Loucy (cell line): ENCODE data around the gene FHAD1.

Source experiments
- H2AFZ ChIP-seq: fragments of 200-600 bp; sonication (generic); 2 replicates; pipeline ENCODE4 v1.6.0; 2016; ENCODE audit warnings: antibody characterized with exemption, mild to moderate bottlenecking, low read length, moderate library complexity
- H3F3A ChIP-seq: fragments of 200-600 bp; 2 replicates; pipeline ENCODE4 v1.6.0; 2016; ENCODE audit warnings: antibody characterized with exemption, low read depth, mild to moderate bottlenecking
- H3K27me3 ChIP-seq: fragments of 200-600 bp; sonication (generic); 2 replicates; pipeline ENCODE4 v1.6.1; 2014; ENCODE audit warnings: low read length, mild to moderate bottlenecking; ENCODE audit not compliant: insufficient read depth, poor library complexity, severe bottlenecking
- H3K36me3 ChIP-seq: fragments of 200-600 bp; sonication (generic); 2 replicates; pipeline ENCODE4 v1.6.1; 2016; ENCODE audit warnings: low read length; ENCODE audit not compliant: insufficient read depth
- H3K4me1 ChIP-seq: fragments of 200-600 bp; sonication (generic); 2 replicates; pipeline ENCODE4 v1.5.1; 2014; ENCODE audit warnings: low read length, mild to moderate bottlenecking; ENCODE audit not compliant: insufficient read depth, poor library complexity, severe bottlenecking
- H3K4me2 ChIP-seq: fragments of 200-600 bp; sonication (generic); 2 replicates; pipeline ENCODE4 v1.6.0; 2014; ENCODE audit warnings: antibody characterized with exemption, low read length, low read depth, mild to moderate bottlenecking; ENCODE audit not compliant: poor library complexity, severe bottlenecking
- H3K4me3 ChIP-seq: fragments of 200-600 bp; sonication (generic); 2 replicates; pipeline ENCODE4 v1.5.1; 2014; ENCODE audit warnings: low read length, mild to moderate bottlenecking, mixed read lengths; ENCODE audit not compliant: poor library complexity, severe bottlenecking
- H3K79me2 ChIP-seq: fragments of 200-600 bp; sonication (generic); 2 replicates; pipeline ENCODE4 v1.6.1; 2014; ENCODE audit warnings: low read length; ENCODE audit not compliant: insufficient read depth
- H3K9ac ChIP-seq: fragments of 200-600 bp; sonication (generic); 2 replicates; pipeline ENCODE4 v1.6.0; 2014; ENCODE audit warnings: mild to moderate bottlenecking, low read depth, low read length, moderate library complexity; ENCODE audit not compliant: poor library complexity, severe bottlenecking
- H3K9me2 ChIP-seq: fragments of 200-600 bp; sonication (generic); replicated peaks from 2 replicates; pipeline ENCODE4 v1.6.1; 2016; ENCODE audit warnings: low read depth, low read length, mixed read lengths
- H3K9me3 ChIP-seq: fragments of 200-600 bp; sonication (generic); 2 replicates; pipeline ENCODE4 v1.6.1; 2014; ENCODE audit warnings: mild to moderate bottlenecking, antibody characterized with exemption, low read length, low read depth; ENCODE audit not compliant: insufficient read depth
- H4K20me1 ChIP-seq: fragments of 200-600 bp; sonication (generic); 2 replicates; pipeline ENCODE4 v1.6.0; 2014; ENCODE audit warnings: antibody characterized with exemption, low read length, mild to moderate bottlenecking; ENCODE audit not compliant: insufficient read depth, poor library complexity, severe bottlenecking
- EZH2phosphoT487 ChIP-seq: fragments of 200-600 bp; IDR thresholded peaks from 2 replicates; pipeline ENCODE4 v1.6.1; 2018; ENCODE audit warnings: antibody characterized with exemption, mild to moderate bottlenecking, moderate library complexity, borderline replicate concordance
- TF ChIP-seq, protein P1 (sequence below): fragments of 200-600 bp; sonication (generic); conservative IDR thresholded peaks from 2 replicates; pipeline ENCODE4 v1.5.1; 2014; ENCODE audit warnings: mild to moderate bottlenecking, antibody characterized with exemption, low read length

The FHAD1 gene

DNA sequence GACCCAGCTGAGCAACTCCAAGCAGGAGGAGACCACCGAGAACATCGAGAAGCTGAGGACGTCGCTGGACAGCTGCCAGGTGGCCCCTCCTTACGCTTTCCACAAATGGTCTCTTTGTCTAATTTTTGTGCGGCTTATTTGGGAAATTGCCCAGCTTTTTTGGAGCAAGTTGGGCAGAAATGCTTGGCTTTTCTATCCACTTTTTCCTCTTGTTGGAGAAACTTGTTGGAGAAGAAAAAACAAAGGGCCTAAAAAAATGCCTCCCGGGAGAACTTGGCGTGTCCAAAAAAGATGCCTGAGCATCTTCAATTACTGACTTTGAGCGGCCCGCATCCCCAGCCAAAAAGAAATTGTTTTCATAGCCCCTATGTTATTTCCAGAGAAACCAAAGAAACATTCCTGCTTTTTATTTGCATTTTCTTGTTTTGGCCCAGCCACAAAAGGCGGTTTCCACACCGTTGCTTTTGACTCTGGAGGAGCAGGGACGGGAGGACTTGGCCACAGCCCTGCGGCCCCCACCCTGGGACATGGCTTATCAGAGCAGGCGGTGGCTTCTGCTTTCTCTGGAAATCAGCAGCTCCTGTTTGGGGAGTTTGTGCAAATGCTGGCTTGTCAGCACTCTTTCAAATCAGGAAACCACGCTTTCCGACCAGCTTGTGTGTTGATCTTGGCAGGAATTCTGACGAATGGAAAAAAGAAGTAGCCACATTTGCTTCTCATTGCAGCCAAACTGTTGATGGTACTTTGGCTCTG is 81.5 kb downstream of the FHAD1 start:
- Histone ChIP-seq H3K27me3 (no peaks in the 10 kb centered on the region), H3K4me3 (no peak overlapping the region), H3F3A (no peaks in the 10 kb centered on the region), H3K9me2 (no peaks in the 10 kb centered on the region), H3K79me2 (no peaks in the 10 kb centered on the region), H3K9ac (no peak overlapping the region), H3K4me1 (no peaks in the 10 kb centered on the region), H3K9me3 (no peaks in the 10 kb centered on the region), H3K36me3 (no peaks in the 10 kb centered on the region), H2AFZ (no peak overlapping the region), H3K4me2 (no peak overlapping the region), H4K20me1 (no peaks in the 10 kb centered on the region)
- no peak for TF ChIP-seq EZH2phosphoT487
- TF ChIP-seq, protein P1, sequence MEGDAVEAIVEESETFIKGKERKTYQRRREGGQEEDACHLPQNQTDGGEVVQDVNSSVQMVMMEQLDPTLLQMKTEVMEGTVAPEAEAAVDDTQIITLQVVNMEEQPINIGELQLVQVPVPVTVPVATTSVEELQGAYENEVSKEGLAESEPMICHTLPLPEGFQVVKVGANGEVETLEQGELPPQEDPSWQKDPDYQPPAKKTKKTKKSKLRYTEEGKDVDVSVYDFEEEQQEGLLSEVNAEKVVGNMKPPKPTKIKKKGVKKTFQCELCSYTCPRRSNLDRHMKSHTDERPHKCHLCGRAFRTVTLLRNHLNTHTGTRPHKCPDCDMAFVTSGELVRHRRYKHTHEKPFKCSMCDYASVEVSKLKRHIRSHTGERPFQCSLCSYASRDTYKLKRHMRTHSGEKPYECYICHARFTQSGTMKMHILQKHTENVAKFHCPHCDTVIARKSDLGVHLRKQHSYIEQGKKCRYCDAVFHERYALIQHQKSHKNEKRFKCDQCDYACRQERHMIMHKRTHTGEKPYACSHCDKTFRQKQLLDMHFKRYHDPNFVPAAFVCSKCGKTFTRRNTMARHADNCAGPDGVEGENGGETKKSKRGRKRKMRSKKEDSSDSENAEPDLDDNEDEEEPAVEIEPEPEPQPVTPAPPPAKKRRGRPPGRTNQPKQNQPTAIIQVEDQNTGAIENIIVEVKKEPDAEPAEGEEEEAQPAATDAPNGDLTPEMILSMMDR: no peak

DNA sequence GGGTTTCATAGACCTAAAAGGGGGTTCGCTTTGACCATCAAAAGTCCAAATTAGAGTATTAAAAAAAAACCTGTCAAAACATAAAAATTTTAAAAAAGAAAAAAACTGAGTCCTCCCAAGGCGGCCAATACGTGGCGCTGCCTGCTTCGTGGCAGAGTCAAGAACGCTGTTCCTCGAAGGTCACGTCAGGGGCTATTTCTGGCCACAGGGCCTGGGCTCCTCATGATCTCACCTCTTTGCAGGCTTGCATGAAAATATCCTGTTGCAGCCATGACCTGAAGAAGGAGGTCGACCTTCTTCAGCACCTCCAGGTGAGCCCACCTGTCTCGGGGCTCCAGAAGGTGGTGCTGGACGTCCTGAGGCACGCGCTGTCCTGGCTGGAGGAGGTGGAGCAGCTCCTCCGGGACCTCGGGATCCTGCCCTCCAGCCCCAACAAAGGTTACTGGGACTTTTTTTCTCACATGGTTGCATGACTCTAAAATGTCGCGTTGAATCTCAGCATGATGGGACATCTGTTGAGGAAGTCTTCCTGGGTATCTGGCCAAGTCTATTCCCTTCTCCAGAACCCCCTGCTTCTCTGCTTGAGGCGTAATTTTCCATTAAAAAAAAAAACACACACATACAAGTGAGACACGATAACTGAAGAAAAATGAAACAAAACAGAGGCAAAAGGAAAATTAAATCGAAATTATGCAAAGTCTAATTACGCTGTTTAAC is 82.2 kb downstream of the FHAD1 start:
- H3K79me2 ChIP-seq: no peaks in the 10 kb centered on the region
- H2AFZ ChIP-seq: no peak overlapping the region
- no peaks in the 10 kb centered on the region for H3K4me1 ChIP-seq
- no peaks in the 10 kb centered on the region for H3K27me3 ChIP-seq
- H3K9me2 ChIP-seq: no peaks in the 10 kb centered on the region
- H3K9ac ChIP-seq: no peak overlapping the region
- H3K4me2 ChIP-seq: no peak overlapping the region
- H3K9me3 ChIP-seq: no peaks in the 10 kb centered on the region
- no peaks in the 10 kb centered on the region for H4K20me1 ChIP-seq
- no peak overlapping the region for H3K4me3 ChIP-seq
- TF ChIP-seq EZH2phosphoT487: no peak
- TF ChIP-seq, protein P1: no peak
- no peaks in the 10 kb centered on the region for H3K36me3 ChIP-seq
- no peaks in the 10 kb centered on the region for H3F3A ChIP-seq

DNA sequence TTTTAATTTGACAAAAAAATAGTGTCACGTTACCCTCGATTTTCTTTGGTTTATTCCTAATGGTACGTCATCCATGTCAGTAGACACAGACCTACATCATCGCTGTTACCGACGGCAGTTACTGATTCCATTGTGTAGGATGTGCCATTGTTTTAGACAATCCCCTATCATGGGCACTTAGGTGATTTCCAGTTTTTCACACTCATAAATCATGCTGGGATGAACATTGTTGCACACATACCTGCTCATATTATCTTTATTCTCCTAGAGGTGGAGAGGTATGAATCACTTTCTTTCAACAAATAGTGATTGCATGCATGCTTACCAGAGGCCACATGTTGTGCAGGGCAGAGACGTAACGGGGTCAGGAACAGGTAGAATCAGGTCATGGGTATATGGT is 83.0 kb downstream of the FHAD1 start:
- Histone ChIP-seq H3K9me2 (no peaks in the 10 kb centered on the region), H3K4me1 (no peaks in the 10 kb centered on the region), H3K4me2 (no peak overlapping the region), H3K36me3 (no peaks in the 10 kb centered on the region), H3K27me3 (no peaks in the 10 kb centered on the region), H3K4me3 (no peak overlapping the region), H3K9ac (no peak overlapping the region), H3F3A (no peaks in the 10 kb centered on the region), H3K9me3 (no peaks in the 10 kb centered on the region), H3K79me2 (no peaks in the 10 kb centered on the region), H4K20me1 (no peaks in the 10 kb centered on the region), H2AFZ (no peak overlapping the region)
- TF ChIP-seq EZH2phosphoT487: no peak
- TF ChIP-seq, protein P1: no peak
